Esophagus squamous epithelium (tissue), 5 donors: ENCODE data around the gene SAMD1. TPM values are rescaled to one million over a fixed set of nuclear protein-coding genes. Genes with fewer than 3 reads are reported as not detected.
A peak's percentile ranks its signal among the peaks of the same experiment; 100 is the strongest.

Experiments used
- DNase-seq: peaks from one replicate; lab custom pipeline; 2025; lab: John Stamatoyannopoulos, UW
- H3K27ac ChIP-seq, 4 donors: fragments of 200-600 bp; sonication (generic); one replicate each; pipeline ENCODE4 v1.5.1; 2016 to 2019; ENCODE audit warnings: mild to moderate bottlenecking in 1 of 4
- H3K27me3 ChIP-seq, 4 donors: fragments of 200-600 bp; sonication (generic); 1 replicate in 3 of 4; 2 replicates in 1 of 4; pipeline versions ENCODE4 v1.5.1 to v1.6.0; 2017 to 2021; ENCODE audit warnings: antibody characterized with exemption in 1 of 4
- H3K36me3 ChIP-seq, 3 donors: fragments of 200-600 bp; sonication (generic); one replicate each; pipeline ENCODE4 v1.5.1; 2016 to 2019
- H3K4me1 ChIP-seq, 3 donors: fragments of 200-600 bp; sonication (generic); one replicate each; pipeline ENCODE4 v1.5.1; 2017 to 2019
- H3K4me3 ChIP-seq, 4 donors: fragments of 200-600 bp; sonication (generic); 1 replicate in 3 of 4; 2 replicates in 1 of 4; pipeline ENCODE4 v1.5.1; 2016 to 2019; ENCODE audit warnings: mild to moderate bottlenecking in 2 of 4, moderate library complexity in 1 of 4
- H3K9me3 ChIP-seq, 3 donors: fragments of 200-600 bp; sonication (generic); one replicate each; pipeline ENCODE4 v1.5.1; 2016 to 2019
- CTCF ChIP-seq, 6 experiments: fragments of 450-650 bp in 4 of 6; fragments of 200-600 bp in 2 of 6; sonication (generic) in 2 of 6; IDR thresholded peaks; one replicate each; pipeline ENCODE4 v1.5.1; 2016 to 2019; ENCODE audit warnings: antibody characterized with exemption in 6 of 6, mild to moderate bottlenecking in 4 of 6, moderate library complexity in 4 of 6
- POLR2A ChIP-seq, 4 donors: fragments of 450-650 bp; IDR thresholded peaks; one replicate each; pipeline ENCODE4 v1.6.1; 2017; ENCODE audit warnings: antibody characterized with exemption in 4 of 4, mild to moderate bottlenecking in 4 of 4, moderate library complexity in 3 of 4
- WGBS, 2 donors: methylation state at CpG; one replicate each; pipeline ENCODE4 v1.1.5; 2018; 5-methylcytosine and 5-hydroxymethylcytosine counted together
- intact Hi-C: fragments of 100-400 bp; cut with DNase I; formaldehyde crosslinking; loops from one replicate; pipeline ENCODE4 v1.15.0; 2022
- total RNA-seq, 4 donors: library from RNA; depleted of rRNA; stranded (reverse); fragments of >200 nt; gene quantifications; one replicate each; pipeline ENCODE4 v1.1.0, GENCODE V29; 2016
- donor health status: DM: yes; HTN: yes; CAD: no.

The SAMD1 gene
- total RNA-seq, 4 donors from 2014 or later, result 16.8 to 32.2 (median 27.1) TPM

DNA sequence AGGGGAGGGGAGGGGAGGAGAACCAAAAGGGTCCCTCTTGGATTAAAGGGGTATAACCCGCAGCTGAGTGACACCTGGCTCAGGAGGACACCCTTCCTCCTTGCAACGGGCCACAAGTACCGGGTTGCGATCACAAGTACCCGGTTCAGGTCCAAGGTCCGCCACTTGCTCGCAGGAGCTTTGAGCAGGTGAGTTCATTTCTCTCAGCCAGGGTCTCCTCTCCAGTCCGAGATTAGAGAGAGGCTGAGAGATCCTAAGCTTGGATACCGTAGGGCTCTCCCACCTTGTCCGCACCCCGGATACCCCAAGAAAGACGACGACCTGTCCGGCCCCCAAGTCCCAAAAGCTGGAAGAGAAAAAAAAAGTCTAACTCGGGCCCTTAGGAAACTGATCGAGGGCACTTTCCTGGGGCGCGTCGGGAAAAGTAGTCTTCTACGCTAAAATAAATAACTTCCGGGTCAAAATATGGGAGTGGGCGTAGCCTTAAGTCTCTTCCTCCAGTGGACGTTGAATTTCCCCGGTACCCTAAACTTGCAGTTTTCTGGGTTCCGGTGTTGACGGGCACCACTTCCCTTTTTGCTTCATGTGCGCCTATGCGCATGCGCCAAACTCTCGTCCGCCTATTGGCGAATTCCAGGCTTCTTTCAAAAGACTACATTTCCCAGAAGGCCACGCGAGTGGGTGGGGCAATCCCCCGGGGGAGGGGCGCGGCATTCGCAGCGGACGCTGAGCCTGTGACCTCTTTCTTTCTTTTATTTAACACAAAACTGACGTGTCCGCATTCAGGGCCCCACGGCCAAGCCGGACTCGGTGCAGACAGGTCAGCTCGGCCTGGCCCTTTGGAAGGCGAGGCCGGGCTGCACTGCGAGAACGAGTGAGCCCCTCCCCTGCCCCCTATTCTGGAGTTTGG lies 9.4 kb downstream of the SAMD1 start:
- Histone ChIP-seq H3K4me3 (peak overlapping the region; percentile 72 to 81 (median 76)), H3K9me3 (no peaks in the 10 kb centered on the region), H3K4me1 (peaks cover 16 to 31% (median 19%) of the 10 kb centered on the region in 3 donors), H3K36me3 (no peaks in the 10 kb centered on the region), H3K27me3 (no peaks in the 10 kb centered on the region), H3K27ac (peak overlapping the region; percentile 92 to 97 (median 94))
- 0 to 1% methylated on average over 31 to 37 of the region's 50 CpGs for WGBS, 2 donors
- peak; percentile 90 for DNase-seq
- intact Hi-C loops, result no loop called here
- peak in 3 of 4 donors; percentile 50 to 68 (median 66) for TF ChIP-seq POLR2A (IDR thresholded peaks at IDR 0.05)
- peak in 2 of 6 experiments; percentile 13 to 31 for TF ChIP-seq CTCF (IDR thresholded peaks at IDR 0.05)

DNA sequence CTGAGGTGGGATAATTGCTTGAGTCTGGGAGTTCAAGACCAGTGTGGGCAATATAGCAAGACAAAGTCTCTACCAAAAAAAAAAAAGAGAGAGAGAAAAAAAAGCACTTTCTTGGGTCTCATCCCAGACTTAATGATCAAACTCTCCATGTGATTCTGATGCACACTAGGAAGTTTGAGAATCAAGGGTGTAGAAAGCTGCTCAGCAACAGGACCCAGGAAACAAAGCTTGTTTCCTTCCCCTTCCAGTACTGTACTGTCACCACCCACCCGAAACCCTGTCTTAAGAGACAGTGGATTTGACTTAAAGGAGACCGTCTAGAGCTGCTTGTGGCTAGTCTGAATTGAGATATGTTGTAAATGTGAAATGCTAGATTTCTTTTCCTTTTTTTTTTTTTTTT lies 12.1 kb downstream of the SAMD1 start:
- H3K27me3 ChIP-seq, result no peaks in the 10 kb centered on the region
- intact Hi-C loops, result loop anchor here (10.0 kb wide), 1 partner anchor 194 kb away; no protein-coding TSS in a partner anchor
- no peak overlapping the region for H3K27ac ChIP-seq
- no peak for DNase-seq
- 56 to 76% methylated on average over 2 of the region's 2 CpGs for WGBS, 2 donors
- TF ChIP-seq CTCF (IDR thresholded peaks at IDR 0.05) (no peak), POLR2A (IDR thresholded peaks at IDR 0.05) (no peak)
- H3K4me3 ChIP-seq, result no peak overlapping the region
- no peaks in the 10 kb centered on the region for H3K9me3 ChIP-seq
- H3K4me1 ChIP-seq, result peaks cover 23 to 51% (median 28%) of the 10 kb centered on the region in 3 donors
- H3K36me3 ChIP-seq, result no peaks in the 10 kb centered on the region

- Histone ChIP-seq H3K9me3 (no peaks in the 10 kb centered on the region), H3K4me1 (peaks cover 21 to 41% (median 22%) of the 10 kb centered on the region in 3 donors), H3K4me3 (peak overlapping the region; percentile 52 to 78 (median 72)), H3K27ac (peak overlapping the region; percentile 91 to 97 (median 95)), H3K36me3 (no peaks in the 10 kb centered on the region), H3K27me3 (no peaks in the 10 kb centered on the region)
- WGBS, 2 donors, result 1 to 2% methylated on average over 9 to 16 of the region's 44 CpGs
- intact Hi-C loops, result loop anchor here (10.0 kb wide), 1 partner anchor 189 kb away; no protein-coding TSS in a partner anchor
- no peak for DNase-seq
- peak in 1 of 6 experiments; percentile 3 for TF ChIP-seq CTCF (IDR thresholded peaks at IDR 0.05)
- TF ChIP-seq POLR2A (IDR thresholded peaks at IDR 0.05), result no peak
Measured at GRCh38 chr19:14073925-14074838, 16.4 kb downstream of the SAMD1 start.

- Histone ChIP-seq H3K4me3 (peak overlapping the region; percentile 52 to 78 (median 72)), H3K27me3 (no peaks in the 10 kb centered on the region), H3K4me1 (peaks cover 21 to 41% (median 22%) of the 10 kb centered on the region in 3 donors), H3K27ac (peak overlapping the region; percentile 91 to 97 (median 95)), H3K9me3 (no peaks in the 10 kb centered on the region), H3K36me3 (no peaks in the 10 kb centered on the region)
- no peak for DNase-seq
- intact Hi-C loops, result loop anchor here (10.0 kb wide), 1 partner anchor 189 kb away; no protein-coding TSS in a partner anchor
- TF ChIP-seq CTCF (IDR thresholded peaks at IDR 0.05), result peak in 4 of 6 experiments; percentile 66 to 92 (median 82)
- peak in 2 of 4 donors; percentile 51 to 67 for TF ChIP-seq POLR2A (IDR thresholded peaks at IDR 0.05)
- 0% methylated on average over 5 to 7 of the region's 106 CpGs for WGBS, 2 donors
Measured at GRCh38 chr19:14073261-14073924, 17.2 kb downstream of the SAMD1 start.
